IMR-90 (cell line): ENCODE measurements around the gene LILRB2. TPM values are rescaled to one million over a fixed set of nuclear protein-coding genes. Genes with fewer than 3 reads are reported as not detected.

ENCODE experiments used
- ATAC-seq: fragments of 200-7000 bp; cut with Tn5 transposase; 2 replicates; pipeline ENCODE4 v1.9.1; 2020; ENCODE audit warnings: low read depth, mild to moderate bottlenecking, moderate library complexity
- BruUV-seq: library from RNA; stranded (reverse); fragments of 400-500 nt; replicated peaks from 2 replicates; lab custom pipeline; 2021; lab: Mats Ljungman, UMichigan
- CTCF ChIA-PET: fragments of 300-600 bp; formaldehyde crosslinking; extraction: SDS; loops from one replicate; lab custom pipeline; 2021; ENCODE audit warnings: antibody characterized with exemption; lab: Yijun Ruan, JAX
- POLR2A ChIA-PET: fragments of 300-600 bp; sonication (Branson Sonifier 250); formaldehyde crosslinking; loops from one replicate; lab custom pipeline; 2022; ENCODE audit warnings: antibody characterized with exemption; ENCODE audit not compliant: unreplicated experiment; lab: Charles Lee
- DNase-seq: peaks from one replicate; pipeline ENCODE4 v3.0.0; 2013
- H2AFZ ChIP-seq: replicated peaks from 2 replicates; pipeline ENCODE3; 2013; ENCODE audit warnings: low read length, mild to moderate bottlenecking; ENCODE audit not compliant: poor library complexity
- H2AK5ac ChIP-seq: 2 replicates; pipeline ENCODE4 v1.6.1; 2013; ENCODE audit warnings: low read depth, low read length, inconsistent platforms
- H2AK9ac ChIP-seq: replicated peaks from 2 replicates; pipeline ENCODE3; 2013; ENCODE audit warnings: mild to moderate bottlenecking, low read depth, low read length, moderate library complexity; ENCODE audit not compliant: poor library complexity
- H2BK120ac ChIP-seq: 2 replicates; pipeline ENCODE4 v1.6.1; 2013; ENCODE audit warnings: low read depth, low read length, inconsistent platforms
- H2BK15ac ChIP-seq: 3 replicates; pipeline ENCODE4 v1.6.1; 2013; ENCODE audit warnings: low read depth, low read length, inconsistent platforms
- H2BK20ac ChIP-seq: 2 replicates; pipeline ENCODE4 v1.6.1; 2013; ENCODE audit warnings: low read depth, mild to moderate bottlenecking, inconsistent platforms, low read length, moderate library complexity
- H2BK5ac ChIP-seq: 2 replicates; pipeline ENCODE4 v1.6.1; 2013; ENCODE audit warnings: mild to moderate bottlenecking, low read depth, low read length, inconsistent platforms; ENCODE audit not compliant: poor library complexity, severe bottlenecking
- H3K14ac ChIP-seq: replicated peaks from 2 replicates; pipeline ENCODE4 v1.6.1; 2013; ENCODE audit warnings: low read depth, low read length, inconsistent platforms
- H3K18ac ChIP-seq: 2 replicates; pipeline ENCODE4 v1.6.1; 2013; ENCODE audit warnings: low read depth, low read length, control low read depth
- H3K23ac ChIP-seq: 2 replicates; pipeline ENCODE4 v1.6.1; 2013; ENCODE audit warnings: low read depth, low read length, inconsistent platforms
- H3K27ac ChIP-seq: 2 replicates; pipeline ENCODE4 v1.5.1; 2013; ENCODE audit warnings: mild to moderate bottlenecking, control low read depth, low read length; ENCODE audit not compliant: insufficient read depth
- H3K27me3 ChIP-seq: 2 replicates; pipeline ENCODE4 v1.6.1; 2013; ENCODE audit warnings: low read length; ENCODE audit not compliant: control insufficient read depth, insufficient read depth
- H3K36me3 ChIP-seq: 2 replicates; pipeline ENCODE4 v1.6.1; 2013; ENCODE audit warnings: low read length, mixed read lengths; ENCODE audit not compliant: control insufficient read depth, insufficient read depth
- H3K4ac ChIP-seq: 2 replicates; pipeline ENCODE4 v1.6.1; 2013; ENCODE audit warnings: low read depth, low read length, inconsistent platforms
- H3K4me1 ChIP-seq: 2 replicates; pipeline ENCODE4 v1.6.1; 2013; ENCODE audit warnings: low read length, mixed read lengths; ENCODE audit not compliant: control insufficient read depth, insufficient read depth
- H3K4me2 ChIP-seq: 2 replicates; pipeline ENCODE4 v1.6.1; 2013; ENCODE audit warnings: low read depth, mild to moderate bottlenecking, control low read depth, low read length, moderate library complexity
- H3K4me3 ChIP-seq: 2 replicates; pipeline ENCODE4 v1.5.1; 2013; ENCODE audit warnings: low read depth, mild to moderate bottlenecking, control low read depth, low read length, moderate library complexity; ENCODE audit not compliant: insufficient read depth
- H3K56ac ChIP-seq: 2 replicates; pipeline ENCODE4 v1.6.1; 2013; ENCODE audit warnings: low read length, inconsistent platforms; ENCODE audit not compliant: insufficient read depth; ENCODE audit errors: extremely low read depth
- H3K79me1 ChIP-seq, 2 experiments: 2 replicates each; pipeline ENCODE4 v1.6.1; 2013; ENCODE audit warnings: low read length in 2 of 2, inconsistent platforms in 1 of 2, low read depth in 1 of 2
- H3K9ac ChIP-seq: 2 replicates; pipeline ENCODE4 v1.6.1; 2013; ENCODE audit warnings: low read depth, low read length, control low read depth
- H3K9me1 ChIP-seq: 2 replicates; pipeline ENCODE4 v1.6.1; 2013; ENCODE audit warnings: low read length, inconsistent platforms; ENCODE audit not compliant: insufficient read depth
- H3K9me3 ChIP-seq: 2 replicates; pipeline ENCODE4 v1.6.1; 2013; ENCODE audit warnings: low read length; ENCODE audit not compliant: control insufficient read depth, insufficient read depth
- H4K20me1 ChIP-seq: 2 replicates; pipeline ENCODE4 v1.6.1; 2013; ENCODE audit warnings: low read length, inconsistent platforms; ENCODE audit not compliant: insufficient read depth
- H4K5ac ChIP-seq: 2 replicates; pipeline ENCODE4 v1.6.1; 2013; ENCODE audit warnings: mild to moderate bottlenecking, low read depth, low read length, control low read depth
- H4K8ac ChIP-seq, 2 experiments: 2 replicates each; pipeline ENCODE4 v1.6.1; 2013; ENCODE audit warnings: low read depth in 2 of 2, low read length in 2 of 2, control low read depth in 1 of 2, inconsistent platforms in 1 of 2
- H4K91ac ChIP-seq: 2 replicates; pipeline ENCODE4 v1.6.1; 2013; ENCODE audit warnings: low read depth, low read length, inconsistent platforms; ENCODE audit not compliant: insufficient read depth
- BHLHE40 ChIP-seq: fragments of 150-350 bp; IDR thresholded peaks from 2 replicates; pipeline ENCODE4 v1.6.1; 2016; ENCODE audit warnings: mild to moderate bottlenecking, low read depth, low read length
- CEBPB ChIP-seq: IDR thresholded peaks from 2 replicates; pipeline ENCODE4 v1.6.1; 2012; ENCODE audit warnings: low read depth, low read length, improper control_type of control experiment
- CHD1 ChIP-seq: IDR thresholded peaks from 2 replicates; pipeline ENCODE4 v1.6.1; 2012; ENCODE audit warnings: low read depth, low read length, improper control_type of control experiment
- FOS ChIP-seq: fragments of 150-350 bp; IDR thresholded peaks from 2 replicates; pipeline ENCODE4 v1.6.1; 2016; ENCODE audit warnings: low read depth, low read length
- MAFK ChIP-seq: IDR thresholded peaks from 2 replicates; pipeline ENCODE4 v1.6.1; 2012; ENCODE audit warnings: low read depth, low read length, improper control_type of control experiment
- MXI1 ChIP-seq: IDR thresholded peaks from 2 replicates; pipeline ENCODE4 v1.6.1; 2012; ENCODE audit warnings: low read depth, mild to moderate bottlenecking, low read length, moderate library complexity, borderline replicate concordance
- NFE2L2 ChIP-seq: fragments of 150-350 bp; IDR thresholded peaks from 2 replicates; pipeline ENCODE4 v1.6.1; 2016; ENCODE audit warnings: low read depth, mild to moderate bottlenecking, low read length
- RCOR1 ChIP-seq: IDR thresholded peaks from 2 replicates; pipeline ENCODE4 v1.6.1; 2012; ENCODE audit warnings: mild to moderate bottlenecking, low read length, improper control_type of control experiment; ENCODE audit not compliant: insufficient replicate concordance
- SMC3 ChIP-seq: fragments of 150-350 bp; IDR thresholded peaks from 2 replicates; pipeline ENCODE4 v1.6.1; 2016; ENCODE audit warnings: low read depth, mild to moderate bottlenecking, antibody characterized with exemption, low read length, moderate library complexity
- WGBS, 2 experiments: methylation state at CpG; one replicate each; pipeline versions ENCODE4 v1.1.5 to v1.1.7; 2013; ENCODE audit warnings: missing lambda C conversion rate in 2 of 2; ENCODE audit not compliant: insufficient read length in 1 of 2; ENCODE audit errors: extremely low coverage in 2 of 2; 5-methylcytosine and 5-hydroxymethylcytosine counted together
- dilution Hi-C: fragments of 300-500 bp; cut with HindIII; formaldehyde crosslinking; loops from one replicate; pipeline ENCODE4 v1.14.3; 2018; ENCODE audit warnings: low sequenced_read_pairs; ENCODE audit not compliant: unreplicated experiment
- in situ Hi-C: fragments of 300-500 bp; cut with MboI; formaldehyde crosslinking; loops from 3 replicates; pipeline ENCODE4 v1.14.3; 2019; ENCODE audit warnings: low sequenced_read_pairs, inconsistent platforms, mixed read lengths
- intact Hi-C: fragments of 100-400 bp; cut with micrococcal nuclease; formaldehyde crosslinking; loops from 2 replicates; pipeline ENCODE4 v1.10.0; 2022
- polyA plus RNA-seq, 3 experiments: library from polyadenylated mRNA; depleted of rRNA; stranded (reverse); fragments of >200 nt; gene quantifications; 2 replicates each; pipeline ENCODE4 v1.2.3, GENCODE V29; 2012; ENCODE audit warnings: low replicate concordance in 1 of 3
- total RNA-seq: library from RNA; depleted of rRNA; stranded (reverse); fragments of >200 nt; gene quantifications from 2 replicates; pipeline ENCODE4 v1.2.3, GENCODE V29; 2012

LILRB2 gene
- total and polyA plus RNA-seq, 2 of the 4 experiments (the other 2 are of a cell fraction): not detected

- no peak overlapping the region for H3K27ac ChIP-seq
- in situ Hi-C loops: no loop called here
- peaks cover 7% of the 10 kb centered on the region for H3K9me3 ChIP-seq
Measured at GRCh38 chr19:54307389-54308020, 26.6 kb upstream of the LILRB2 start.

More at GRCh38 chr19:54307389-54308020, 26.6 kb upstream of the LILRB2 start:
- WGBS, 2 experiments: no CpG with 5 or more reads among the region's 5 CpGs
- no peak overlapping the region for H2BK5ac ChIP-seq
- no peak overlapping the region for H3K4ac ChIP-seq
- H3K9ac ChIP-seq: no peak overlapping the region
- dilution Hi-C loops: no loop called here
- no peak overlapping the region for H3K56ac ChIP-seq
- no peak overlapping the region for H3K4me2 ChIP-seq
- no peak overlapping the region for H2AFZ ChIP-seq
- no peak overlapping the region for H4K8ac ChIP-seq
- ChIA-PET POLR2A (no interaction called here), CTCF (no interaction called here)
- intact Hi-C loops: no loop called here
- H2AK9ac ChIP-seq: no peak overlapping the region
- no peak overlapping the region for H3K23ac ChIP-seq
- no peaks in the 10 kb centered on the region for H3K79me1 ChIP-seq
- ATAC-seq (no peak), DNase-seq (no peak)
- H4K91ac ChIP-seq: no peak overlapping the region
- no peaks in the 10 kb centered on the region for H4K20me1 ChIP-seq
- H2BK120ac ChIP-seq: no peak overlapping the region
- no peak overlapping the region for H2BK20ac ChIP-seq
- no peaks in the 10 kb centered on the region for H3K27me3 ChIP-seq
- TF ChIP-seq BHLHE40 (no peak), CEBPB (no peak), NFE2L2 (no peak), MXI1 (no peak), FOS (no peak), MAFK (no peak), RCOR1 (no peak), CHD1 (no peak), SMC3 (no peak)
- H2AK5ac ChIP-seq: no peak overlapping the region
- H2BK15ac ChIP-seq: no peak overlapping the region
- no peak overlapping the region for H4K5ac ChIP-seq
- no peaks in the 10 kb centered on the region for H3K4me1 ChIP-seq
- no peaks in the 10 kb centered on the region for H3K9me1 ChIP-seq
- BruUV-seq: no TSS peak
- H3K18ac ChIP-seq: no peak overlapping the region
- no peaks in the 10 kb centered on the region for H3K36me3 ChIP-seq
- no peak overlapping the region for H3K14ac ChIP-seq
- H3K4me3 ChIP-seq: no peak overlapping the region
